HG03066 (cell line): ENCODE results near the gene XYLT2.
"Not testable (repeated sequence)": the region's sequence is repeated elsewhere in the genome, so short reads cannot be mapped to it uniquely, and the experiment has no call there.

ENCODE experiments used
- ATAC-seq: cut with Tn5 transposase; IDR thresholded peaks from one replicate; pipeline ENCODE4 v1.9.1; 2021; ENCODE audit warnings: low read depth; ENCODE audit not compliant: unreplicated experiment

XYLT2 gene

GRCh38 chr17:50381920-50382319 lies 36.0 kb downstream of the XYLT2 start:
- ATAC-seq, result no peak

GRCh38 chr17:50382931-50383330 lies 37.0 kb downstream of the XYLT2 start:
- ATAC-seq, result no peak

- ATAC-seq, result no peak
These were observed 40.6 kb downstream of the XYLT2 start for GRCh38 chr17:50386510-50386909.

GRCh38 chr17:50388728-50389127 lies 42.8 kb downstream of the XYLT2 start:
- ATAC-seq, result no peak

GRCh38 chr17:50389534-50389933 lies 43.6 kb downstream of the XYLT2 start:
- ATAC-seq, result no peak

- no peak for ATAC-seq
These were observed 46.7 kb downstream of the XYLT2 start for GRCh38 chr17:50392621-50393020.

GRCh38 chr17:50393700-50394099 lies 47.8 kb downstream of the XYLT2 start:
- no peak for ATAC-seq

- no peak for ATAC-seq
These were observed 48.8 kb downstream of the XYLT2 start for GRCh38 chr17:50394711-50395110.

- peak; percentile 15 for ATAC-seq
These were observed 50.6 kb downstream of the XYLT2 start for GRCh38 chr17:50396261-50397110.

GRCh38 chr17:50397111-50397918 lies 51.4 kb downstream of the XYLT2 start, which contains the start of gene LRRC59:
Gene LRRC59 (minus strand): TSS chr17:50397523. CDS start chr17:50397317, 206 bp downstream.
- ATAC-seq, result peak; percentile 78

GRCh38 chr17:50397919-50398285 lies 52.0 kb downstream of the XYLT2 start:
- no peak for ATAC-seq

GRCh38 chr17:50398672-50399071 lies 52.7 kb downstream of the XYLT2 start:
- not testable (repeated sequence) for ATAC-seq

GRCh38 chr17:50399591-50399990 lies 53.7 kb downstream of the XYLT2 start:
- not testable (repeated sequence) for ATAC-seq

GRCh38 chr17:50405351-50405750 lies 59.4 kb downstream of the XYLT2 start:
- ATAC-seq, result not testable (repeated sequence)

GRCh38 chr17:50406578-50406977 lies 60.7 kb downstream of the XYLT2 start:
- no peak for ATAC-seq

GRCh38 chr17:50407921-50408320 lies 62.0 kb downstream of the XYLT2 start:
- no peak for ATAC-seq
